Endothelial cell of hepatic sinusoid (primary cell): Measurements from ENCODE around the gene SLC38A1.
"Not testable (repeated sequence)": the region's sequence is repeated elsewhere in the genome, so short reads cannot be mapped to it uniquely, and the experiment has no call there.

Experiments
- in situ Hi-C: cut with HindIII; loops from 2 replicates; pipeline ENCODE4 v1.10.0; 2017; ENCODE audit warnings: low sequenced_read_pairs

The SLC38A1 gene

DNA sequence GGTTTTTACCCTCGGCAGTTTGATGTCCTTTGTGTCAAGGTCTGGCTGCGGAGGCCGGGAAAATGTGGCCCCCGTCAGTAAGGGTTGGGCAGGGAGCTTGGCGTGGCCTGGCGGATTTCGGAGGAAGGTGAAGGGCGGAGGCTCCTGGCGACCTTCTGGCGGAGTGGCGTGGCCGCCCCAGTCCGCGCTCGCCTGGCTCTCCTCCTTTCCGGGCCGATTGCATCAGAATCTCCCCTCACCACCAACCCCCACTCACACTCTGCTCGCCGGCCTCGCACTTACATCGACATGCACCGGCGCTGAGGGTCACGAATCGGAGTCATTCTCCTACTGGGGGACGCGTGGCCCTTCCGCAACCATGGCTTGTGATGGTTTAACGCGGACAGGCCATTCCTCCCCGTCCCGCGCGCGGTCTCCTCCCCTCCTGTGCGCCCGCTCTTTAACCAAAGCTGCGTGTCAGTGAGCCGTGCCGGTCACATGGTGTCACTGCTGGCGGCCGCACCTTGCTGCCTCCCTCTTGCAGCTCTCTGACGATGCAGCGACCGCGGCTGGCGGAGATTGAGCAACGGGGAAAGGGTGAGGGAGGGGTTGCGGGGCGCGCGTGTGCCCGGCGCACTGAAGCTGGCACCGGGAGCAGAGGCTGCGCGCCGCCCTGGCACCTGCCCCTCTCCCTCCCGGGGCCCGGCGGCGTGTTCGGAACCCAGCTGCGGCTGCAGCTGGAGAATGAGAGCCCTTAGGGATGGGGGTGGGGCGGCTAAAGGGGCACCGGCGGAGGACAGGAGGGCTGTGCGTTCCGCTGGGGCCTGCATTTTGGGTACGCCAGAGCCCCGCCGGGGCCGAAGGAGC lies at the start of gene SLC38A1:
Gene SLC38A1, minus strand, starts transcription at position 461 of the 846 bp plus-strand sequence. CDS start 29,243 bp downstream, outside the sequence.
- in situ Hi-C loops: no loop called here

DNA sequence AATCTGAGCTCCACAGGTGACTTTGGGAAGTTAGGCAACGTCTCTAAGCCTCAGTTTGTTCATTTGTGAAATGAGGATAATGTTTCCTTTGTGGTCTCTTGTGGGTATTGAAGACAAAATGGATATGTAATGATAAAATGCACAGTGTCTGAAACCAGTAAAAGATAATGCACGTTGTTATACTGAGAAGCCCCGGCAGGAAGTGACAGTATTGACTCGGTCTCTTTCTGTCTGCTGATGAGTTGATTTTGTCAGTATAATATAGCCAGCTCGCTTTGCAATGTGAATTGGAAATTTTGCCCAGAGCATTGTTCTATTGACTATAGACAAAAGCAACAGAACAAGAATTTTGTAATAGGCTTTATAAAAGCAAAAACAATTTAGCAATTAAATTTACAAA lies 49.2 kb upstream of the SLC38A1 start:
- in situ Hi-C loops: no loop called here

GRCh38 chr12:46304070-46304469 lies 35.2 kb upstream of the SLC38A1 start:
- in situ Hi-C loops: no loop called here

DNA sequence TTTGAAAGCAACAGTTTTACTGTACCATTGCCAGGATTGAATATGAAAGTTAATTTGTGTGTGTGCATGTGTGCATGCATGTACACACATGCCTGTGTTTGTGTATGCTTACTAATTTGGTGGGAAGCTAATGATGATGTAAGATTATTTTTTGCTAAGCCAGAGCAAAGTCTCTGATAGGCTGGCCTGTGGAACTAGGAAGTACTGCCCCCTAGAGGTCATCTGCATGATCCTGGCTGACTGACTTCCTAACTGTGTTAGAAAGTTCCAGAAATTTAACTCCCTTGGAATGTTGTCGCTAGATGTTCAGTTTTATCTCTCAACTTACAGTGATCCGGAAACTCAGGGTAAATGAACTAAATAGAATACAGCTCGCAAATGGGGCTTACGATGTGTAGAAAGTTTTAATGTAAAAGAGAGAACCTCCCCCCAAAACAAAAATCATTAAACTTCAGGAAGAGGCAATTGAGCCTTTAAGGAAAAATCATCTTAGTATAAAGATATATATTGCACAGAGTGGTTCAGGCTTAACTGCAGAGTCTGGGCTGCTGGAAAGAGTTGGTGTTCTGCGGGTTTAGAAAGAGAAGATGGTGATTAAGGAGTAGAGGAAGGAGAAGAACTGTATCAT lies 34.3 kb upstream of the SLC38A1 start:
- in situ Hi-C loops: no loop called here

DNA sequence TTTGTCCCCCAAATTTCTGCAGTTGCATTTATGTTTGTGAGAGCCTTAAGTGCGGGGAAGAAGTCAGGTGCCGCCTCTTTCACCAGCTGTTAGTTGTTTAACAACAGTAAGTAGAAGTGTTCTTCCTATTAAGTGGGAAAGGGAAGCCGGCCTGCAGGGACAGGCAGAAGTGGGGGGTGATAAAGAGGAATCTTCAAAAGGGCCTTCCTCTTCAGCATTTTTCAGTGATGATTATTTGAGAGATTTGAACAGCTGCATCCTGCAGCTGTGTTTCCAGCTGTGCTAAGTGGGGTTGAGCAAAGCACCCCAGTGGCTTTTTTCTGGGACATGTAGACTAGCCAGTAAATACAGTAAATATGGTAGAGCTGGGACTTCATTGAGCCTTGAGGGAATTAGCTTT lies 32.1 kb upstream of the SLC38A1 start:
- in situ Hi-C loops: no loop called here

DNA sequence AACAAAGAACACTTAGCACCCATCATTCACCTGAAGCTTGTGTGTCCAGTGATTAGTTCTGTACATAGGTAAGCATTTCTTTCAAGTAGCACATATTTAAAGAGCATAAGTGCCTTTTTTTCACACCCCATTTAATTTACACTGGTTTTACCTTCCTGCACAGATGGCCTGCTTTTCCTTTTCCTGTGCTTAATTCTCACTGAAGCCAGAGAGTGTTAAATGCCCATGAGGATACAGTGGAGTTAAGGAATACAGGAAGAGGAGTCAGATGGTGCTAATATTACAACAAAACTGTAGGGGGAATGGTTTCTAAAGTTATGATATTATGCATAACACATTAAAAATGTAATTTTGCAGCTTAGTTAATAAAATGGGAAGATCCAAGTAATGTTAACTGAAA lies 31.0 kb upstream of the SLC38A1 start:
- in situ Hi-C loops: no loop called here

GRCh38 chr12:46298261-46298660 lies 29.4 kb upstream of the SLC38A1 start:
- in situ Hi-C loops: no loop called here

DNA sequence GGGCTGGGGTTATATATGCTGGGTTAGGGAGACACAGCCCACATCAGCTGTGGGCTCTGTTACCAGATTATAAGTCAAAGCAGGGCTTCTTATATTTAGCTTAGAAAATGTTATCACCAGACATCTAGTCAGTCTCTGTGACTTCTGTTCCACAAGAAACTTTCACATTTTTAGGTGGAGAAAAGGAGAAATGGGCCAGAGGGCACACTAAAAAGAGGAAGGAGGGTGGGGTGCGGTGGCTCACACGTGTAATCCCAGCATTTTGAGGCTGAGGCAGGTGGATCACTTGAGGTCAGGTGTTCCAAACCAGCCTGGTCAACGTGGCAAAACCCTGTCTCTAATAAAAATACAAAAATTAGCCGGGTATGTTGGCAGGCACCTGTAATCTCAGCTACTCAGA lies 28.0 kb upstream of the SLC38A1 start:
- in situ Hi-C loops: no loop called here

- in situ Hi-C loops: no loop called here
Measured at GRCh38 chr12:46292754-46293402, 24.0 kb upstream of the SLC38A1 start.

DNA sequence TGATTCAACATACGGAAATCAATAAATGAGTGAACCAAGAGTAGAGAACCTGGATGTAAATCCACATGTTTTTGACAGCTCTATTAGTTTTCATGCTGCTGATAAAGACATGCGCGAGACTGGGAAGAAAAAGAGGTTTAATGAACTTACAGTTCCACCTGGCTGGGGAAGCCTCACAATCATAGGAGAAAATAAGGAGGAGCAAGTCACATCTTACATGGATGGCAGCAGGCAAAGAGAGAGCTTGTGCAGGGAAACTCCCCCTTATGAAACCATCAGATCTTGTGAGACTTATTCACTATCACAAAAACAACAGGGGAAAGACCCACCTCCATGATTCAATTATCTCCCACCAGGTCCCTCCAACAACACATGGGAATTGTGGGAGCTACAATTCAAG lies 23.1 kb upstream of the SLC38A1 start:
- in situ Hi-C loops: not testable (repeated sequence)

GRCh38 chr12:46285177-46285576 lies 16.3 kb upstream of the SLC38A1 start:
- in situ Hi-C loops: not testable (repeated sequence)

DNA sequence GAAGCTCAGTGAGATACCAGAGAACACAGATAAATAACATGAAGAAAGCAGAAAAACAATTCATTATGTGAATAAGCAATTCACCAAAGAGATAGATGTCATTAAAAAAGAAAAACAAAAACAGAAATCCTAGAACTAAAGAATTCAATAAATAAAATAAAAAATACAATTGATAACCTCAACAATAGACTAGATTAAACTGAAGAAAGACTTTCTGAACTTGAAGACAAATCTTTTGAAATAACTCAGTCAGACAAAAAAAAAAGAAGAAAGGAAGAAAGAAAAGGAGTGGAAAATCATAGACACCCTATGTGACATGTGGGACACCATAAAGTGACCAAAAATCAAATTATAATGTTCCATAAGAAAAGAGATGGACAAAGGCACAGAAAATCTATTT lies 14.0 kb upstream of the SLC38A1 start:
- in situ Hi-C loops: no loop called here

DNA sequence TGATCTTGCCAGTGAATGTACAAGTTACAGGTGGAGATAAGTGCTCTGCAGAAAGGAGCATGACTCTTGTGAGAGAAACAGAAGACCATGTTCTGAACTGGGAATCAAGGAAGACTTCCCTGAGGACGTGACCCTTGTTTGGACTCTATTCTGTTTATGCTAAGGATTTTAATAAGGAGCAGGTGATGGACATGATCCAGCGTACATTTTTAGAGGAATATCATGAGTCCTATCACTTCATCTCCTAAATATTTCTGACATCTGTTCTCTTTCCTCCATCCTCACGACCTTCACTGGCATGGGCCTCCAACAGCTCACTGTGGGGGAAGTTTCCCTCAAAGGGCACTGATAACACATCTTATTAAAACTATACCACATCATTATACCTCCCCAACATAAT lies 7.9 kb upstream of the SLC38A1 start:
- in situ Hi-C loops: no loop called here

- in situ Hi-C loops: no loop called here
Measured at GRCh38 chr12:46271863-46272262, 3.0 kb upstream of the SLC38A1 start.

GRCh38 chr12:46269429-46270241 lies 792 bp upstream of the SLC38A1 start:
- in situ Hi-C loops: no loop called here

DNA sequence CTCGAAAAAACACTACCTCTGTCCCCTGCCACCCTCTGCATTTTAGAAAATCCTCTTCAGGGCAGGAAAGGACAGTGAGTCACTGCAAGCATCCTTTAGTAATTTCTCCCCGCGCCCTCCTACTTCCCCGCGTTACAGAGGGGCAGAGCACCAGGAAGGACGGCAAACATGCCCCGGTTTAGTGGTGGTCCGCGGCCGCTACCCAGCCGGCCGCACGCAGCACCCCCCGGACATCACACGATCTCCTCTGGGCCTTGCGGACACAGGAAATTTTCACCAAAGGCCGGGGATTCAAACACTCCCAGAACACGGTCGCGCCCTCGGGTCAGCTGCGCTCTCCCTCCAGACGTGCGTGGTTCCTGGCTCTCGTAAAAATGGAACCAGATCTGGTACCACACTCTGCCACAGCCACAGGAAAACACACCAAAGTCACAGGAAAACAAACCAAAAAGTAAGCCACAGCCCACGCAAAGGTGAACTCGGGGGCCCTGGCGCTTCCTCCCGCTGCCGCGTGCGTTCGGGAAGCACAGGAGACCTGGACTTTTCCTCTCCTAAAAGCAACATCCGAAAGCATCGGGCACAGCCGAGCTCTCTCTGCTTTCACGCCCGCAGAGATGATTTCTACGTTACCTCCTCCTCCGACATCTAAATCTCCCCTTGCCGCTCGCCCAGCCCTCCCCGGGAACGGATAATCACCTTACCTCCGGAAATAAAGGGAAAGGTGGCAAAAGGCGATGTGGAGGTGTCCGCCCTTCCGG lies 839 bp downstream of the SLC38A1 start:
- in situ Hi-C loops: no loop called here

GRCh38 chr12:46267575-46267824 lies 1.3 kb downstream of the SLC38A1 start:
- in situ Hi-C loops: no loop called here

DNA sequence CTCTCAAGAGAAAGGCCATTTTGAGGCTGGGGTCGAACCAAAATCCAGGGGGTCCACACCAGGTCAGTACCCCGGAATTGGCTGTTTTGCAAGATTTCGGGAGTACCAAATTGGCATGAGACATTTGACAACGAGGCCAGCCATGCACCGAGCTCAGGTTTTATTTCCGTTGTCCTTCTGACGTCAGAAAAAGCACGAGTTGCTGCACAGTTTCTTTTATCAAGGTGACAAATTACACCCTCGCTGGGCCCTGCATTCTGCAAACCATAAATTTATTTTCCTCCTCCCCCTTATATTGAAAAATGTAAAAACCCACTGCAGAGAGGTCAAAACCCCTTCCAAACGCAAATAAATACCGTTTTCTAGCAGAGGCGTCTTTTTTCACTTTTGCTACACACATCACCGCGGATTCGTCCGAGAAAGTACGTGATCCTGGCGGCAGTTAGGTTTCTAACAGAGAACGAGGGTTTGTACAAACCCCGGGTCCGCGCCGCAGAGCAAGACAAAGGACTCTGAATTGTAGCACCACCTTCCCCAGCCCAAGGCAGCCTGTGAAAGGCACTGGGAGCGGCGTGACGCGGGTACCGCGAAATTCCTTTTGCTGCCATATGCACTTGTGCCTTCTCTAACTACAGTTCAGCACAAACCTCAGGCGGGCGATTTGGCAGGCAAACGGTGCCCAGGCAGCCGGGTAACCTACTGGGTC lies 1.8 kb downstream of the SLC38A1 start:
- in situ Hi-C loops: no loop called here

DNA sequence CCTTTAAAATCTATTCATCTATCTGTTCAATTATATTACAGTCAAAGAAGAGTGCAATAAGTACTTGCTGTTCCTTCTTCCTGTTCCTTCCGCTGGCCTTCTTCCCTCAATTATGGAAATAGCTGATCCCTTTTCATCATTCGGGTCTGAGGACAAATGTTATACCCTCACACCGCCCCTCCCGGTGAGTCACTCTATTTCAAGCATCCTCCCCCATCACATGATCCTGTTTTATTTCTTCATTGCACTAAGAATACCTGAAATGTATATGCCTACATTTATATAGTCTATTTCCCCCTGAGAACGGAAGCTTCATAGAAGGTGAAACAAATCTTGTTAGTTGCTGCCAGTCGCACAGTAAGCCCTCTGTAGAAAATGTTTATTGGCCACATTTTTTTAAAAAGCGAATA lies 2.5 kb downstream of the SLC38A1 start:
- in situ Hi-C loops: no loop called here

DNA sequence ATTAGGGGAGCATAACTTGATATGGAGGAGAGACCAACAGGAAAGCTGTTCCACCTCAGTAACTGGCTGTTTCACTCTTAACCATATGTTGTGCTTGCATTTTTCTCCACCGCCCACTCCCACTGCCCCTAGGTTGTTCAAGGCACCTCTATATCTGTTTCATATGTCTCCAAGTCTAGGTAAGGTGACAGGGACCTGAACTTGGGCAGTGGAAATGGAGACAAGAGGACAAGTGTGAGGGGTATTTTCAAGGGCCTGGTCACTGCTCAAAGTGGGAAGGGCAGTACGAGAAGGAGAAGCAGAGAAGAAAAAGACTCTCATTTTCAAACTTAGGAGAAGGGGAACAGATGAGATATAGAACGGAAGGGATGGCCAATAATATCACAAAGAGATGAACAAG lies 3.1 kb downstream of the SLC38A1 start:
- in situ Hi-C loops: no loop called here
